Measurements from ENCODE around the gene PELI3.

Gene PELI3

GRCh38 chr11:66476173-66476840, 9.6 kb downstream of the PELI3 start:
- no peak for DNase-seq

GRCh38 chr11:66476841-66477251, 10.1 kb downstream of the PELI3 start:
- DNase-seq = no peak

GRCh38 chr11:66477263-66478201, 10.8 kb downstream of the PELI3 start:
- no peak for DNase-seq

DNA sequence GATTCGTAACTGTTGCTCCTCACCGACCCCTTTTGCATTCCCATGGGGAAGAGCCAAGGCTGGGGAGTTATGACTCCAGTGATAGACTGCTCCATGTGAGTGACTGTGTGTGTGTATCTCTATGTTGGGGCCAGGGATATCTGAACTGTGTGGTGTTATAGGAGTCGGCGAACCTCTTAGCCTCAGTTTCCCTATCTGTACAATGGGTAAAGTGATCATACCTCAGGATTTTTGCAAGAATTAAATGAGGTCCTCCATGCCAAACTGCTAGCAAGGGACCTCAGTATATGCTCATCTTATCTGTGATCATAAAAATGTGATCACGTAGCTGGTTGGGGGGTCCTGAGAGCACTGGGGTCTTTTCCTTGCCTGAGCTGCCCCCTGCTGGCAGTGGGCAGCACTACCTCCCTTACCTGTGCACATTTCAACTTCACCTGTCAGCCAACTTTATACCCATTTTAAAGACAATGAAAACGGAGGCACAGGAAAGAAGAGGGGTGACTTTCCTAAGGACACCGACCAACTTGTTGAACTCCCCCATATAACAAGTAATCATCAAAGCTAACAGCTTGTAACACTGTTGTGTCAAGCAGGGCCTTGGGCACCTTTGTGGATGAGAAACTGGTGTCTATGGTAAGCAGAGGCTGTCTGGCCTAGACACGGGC, 12.2 kb downstream of the PELI3 start:
- DNase-seq = peak; percentile 49

GRCh38 chr11:66479394-66480116, 12.8 kb downstream of the PELI3 start:
- DNase-seq = peak; percentile 55

DNA sequence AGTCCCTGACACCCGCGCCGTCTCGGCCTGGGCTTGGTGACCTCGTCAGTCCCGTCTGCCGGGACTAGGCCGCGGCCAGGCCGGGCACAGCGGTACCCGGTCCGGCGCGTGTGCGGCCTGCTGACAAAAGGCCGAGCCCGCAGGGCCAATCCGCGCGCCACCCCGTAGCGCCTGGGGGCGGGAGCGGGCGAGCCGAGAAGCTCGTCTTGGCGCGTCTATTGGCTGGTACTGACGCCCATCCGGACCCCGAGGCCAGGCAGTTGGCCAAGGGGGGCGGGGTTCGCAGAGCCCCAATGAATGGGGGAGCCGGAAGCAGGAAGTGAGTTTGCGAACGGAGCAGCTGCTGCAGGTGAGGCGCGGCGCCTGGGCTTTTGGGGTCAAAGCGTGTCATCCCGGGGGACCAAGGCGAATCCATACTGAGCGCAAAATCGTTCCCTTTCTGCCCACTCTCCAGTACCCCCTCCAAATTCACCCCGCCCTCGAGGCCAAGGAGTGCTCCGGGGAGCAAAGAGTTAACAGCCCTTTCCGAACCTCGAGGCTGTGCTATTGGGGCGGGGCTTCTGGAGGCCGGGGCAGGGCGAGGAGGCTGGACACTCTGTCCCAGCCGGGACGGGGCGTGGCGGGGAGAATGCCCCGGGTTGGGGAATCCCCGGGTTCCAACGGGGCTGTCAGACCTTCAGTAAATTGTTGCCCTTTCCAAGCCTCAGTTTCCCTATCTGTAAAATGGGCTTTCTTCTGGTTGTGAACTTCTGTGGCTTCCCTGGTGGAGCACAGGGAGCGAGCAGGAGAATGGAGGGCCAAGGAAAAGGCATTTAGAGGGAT, 13.6 kb downstream of the PELI3 start, which contains the start of gene DPP3:
TSS of gene DPP3 (plus strand) at position 318 of the 822 bp plus-strand sequence. CDS start 1,767 bp downstream, outside the sequence.
- DNase-seq = peak; percentile 99

- no peak for DNase-seq
Observed at GRCh38 chr11:66484806-66485380, 18.2 kb downstream of the PELI3 start.

GRCh38 chr11:66488957-66489356, 22.3 kb downstream of the PELI3 start:
- DNase-seq = no peak

DNA sequence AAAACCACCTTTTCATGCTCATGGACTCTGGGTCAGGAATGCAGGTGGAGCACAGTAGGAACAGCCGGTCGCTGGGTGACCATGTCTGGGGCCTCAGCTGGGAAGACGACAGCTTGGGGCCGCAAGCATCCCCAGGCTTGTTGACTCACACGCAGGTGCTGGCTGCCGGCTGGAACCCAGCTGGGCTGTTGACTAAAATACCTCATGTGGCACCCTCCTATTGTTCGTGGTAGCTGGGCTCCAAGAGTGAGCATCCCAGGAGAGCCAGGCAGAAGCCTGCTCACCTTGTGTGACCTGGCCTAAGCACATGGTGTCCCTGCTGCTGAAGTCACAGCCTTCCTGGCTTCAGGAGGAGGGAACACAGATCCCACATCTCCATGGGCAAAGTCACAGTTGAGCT, 22.9 kb downstream of the PELI3 start:
- no peak for DNase-seq

- DNase-seq = no peak
Observed at GRCh38 chr11:66491315-66491935, 24.7 kb downstream of the PELI3 start.

DNA sequence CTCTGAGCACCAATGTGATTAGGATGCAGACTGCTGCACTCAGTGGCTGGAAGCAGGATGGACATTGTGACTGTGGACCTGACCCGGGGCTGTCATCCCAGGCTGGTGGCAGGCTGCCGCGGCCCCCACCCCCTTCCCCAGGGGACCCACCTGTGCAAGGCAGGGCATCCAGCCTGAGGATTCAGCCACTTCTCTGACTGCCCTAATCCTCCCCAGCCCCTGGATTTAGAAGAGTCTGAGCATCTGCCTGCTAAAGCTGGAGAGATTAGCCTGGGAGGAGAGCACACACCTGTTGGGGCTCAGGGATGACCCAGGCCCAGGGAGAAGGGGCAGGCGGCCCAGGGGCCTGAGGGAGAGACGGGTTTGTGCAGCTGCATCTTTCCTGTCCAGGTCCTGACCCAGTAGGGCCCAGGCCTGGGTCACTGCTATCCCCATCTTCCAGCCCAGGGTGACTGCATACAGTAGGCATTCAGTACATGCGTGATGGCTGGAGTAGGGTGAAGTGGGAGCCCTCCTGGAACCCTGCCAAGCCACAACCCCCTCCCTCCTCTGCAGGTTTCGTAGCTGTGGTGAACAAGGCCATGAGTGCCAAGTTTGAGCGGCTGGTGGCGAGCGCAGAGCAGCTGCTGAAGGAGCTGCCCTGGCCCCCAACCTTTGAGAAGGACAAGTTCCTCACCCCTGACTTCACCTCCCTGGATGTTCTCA, 25.6 kb downstream of the PELI3 start:
- peak; percentile 38 for DNase-seq

DNA sequence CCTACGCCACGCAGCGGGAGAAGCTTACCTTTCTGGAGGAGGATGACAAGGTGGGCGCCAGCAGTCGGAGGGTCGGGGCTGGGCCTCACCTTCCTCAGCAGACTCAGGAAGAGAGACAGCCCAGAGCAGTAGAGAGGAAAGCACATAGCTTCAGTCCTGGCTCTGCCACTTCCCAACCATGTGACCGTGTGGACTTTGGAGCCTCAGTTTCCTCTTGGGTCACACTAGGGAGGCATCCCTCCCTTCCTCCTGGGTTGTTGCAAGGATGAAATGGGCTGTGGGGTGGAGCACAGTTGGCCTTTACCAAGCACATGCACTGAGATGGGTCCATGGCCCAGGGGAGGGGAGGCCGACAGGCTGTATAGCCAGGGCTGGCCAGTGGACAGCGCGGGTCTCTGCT, 26.4 kb downstream of the PELI3 start:
- DNase-seq = no peak

GRCh38 chr11:66494458-66494857, 27.8 kb downstream of the PELI3 start:
- no peak for DNase-seq

DNA sequence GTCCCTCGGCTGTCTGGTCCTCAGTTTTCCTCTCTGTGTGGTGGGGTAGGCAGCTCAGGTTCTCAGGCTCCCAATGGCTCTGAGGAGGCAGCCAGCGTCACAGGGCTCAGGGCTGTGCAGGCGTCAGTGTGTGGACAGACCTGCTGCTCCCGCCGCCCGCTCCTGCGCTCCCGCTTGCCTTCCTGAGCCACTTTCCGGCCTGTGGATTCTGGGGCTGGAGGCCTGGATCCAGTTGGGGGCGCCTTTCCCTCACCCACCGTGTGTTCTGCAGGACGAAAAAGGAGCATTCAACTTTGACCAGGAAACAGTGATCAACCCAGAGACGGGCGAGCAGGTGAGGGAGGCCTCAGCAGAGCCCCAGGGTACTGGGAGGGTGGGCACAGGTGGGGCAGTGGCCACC, 28.2 kb downstream of the PELI3 start:
- no peak for DNase-seq

GRCh38 chr11:66495401-66495854, 28.7 kb downstream of the PELI3 start:
- DNase-seq = no peak

GRCh38 chr11:66497206-66497605, 30.5 kb downstream of the PELI3 start:
- no peak for DNase-seq

- no peak for DNase-seq
Observed at GRCh38 chr11:66498506-66498905, 31.8 kb downstream of the PELI3 start.

GRCh38 chr11:66505276-66505816, 38.6 kb downstream of the PELI3 start:
- DNase-seq = no peak

DNA sequence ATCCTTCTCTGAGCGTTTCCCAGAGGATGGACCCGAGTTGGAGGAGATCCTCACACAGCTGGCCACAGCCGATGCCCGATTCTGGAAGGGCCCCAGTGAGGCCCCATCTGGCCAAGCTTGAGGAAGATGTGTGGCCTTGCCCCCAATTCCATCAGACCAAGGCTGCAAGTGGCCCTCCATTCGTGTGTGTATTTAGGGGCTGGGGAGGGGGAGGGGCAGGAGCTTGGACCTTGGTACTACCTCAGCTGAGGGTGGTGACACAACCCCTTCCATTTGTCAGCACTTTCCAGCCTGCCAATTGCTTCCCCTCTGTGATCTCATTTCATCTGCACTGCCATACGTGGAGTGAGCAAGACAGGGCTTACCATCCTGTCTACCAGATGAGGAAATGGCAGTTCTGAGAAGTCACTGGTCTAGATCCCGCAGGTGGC, 42.4 kb downstream of the PELI3 start:
- peak; percentile 37 for DNase-seq

Measured in hematopoietic multipotent progenitor cell treated with erythropoietin and hydrocortisone succinate and interleukin-3 and kit ligand, for 4 days (in vitro differentiated cells).